Fibroblast of the aortic adventitia (primary cell): Measurements from ENCODE around the gene KIF5C. TPM values are rescaled to one million over a fixed set of nuclear protein-coding genes. Genes with fewer than 3 reads are reported as not detected.
A peak's percentile ranks its signal among the peaks of the same experiment; 100 is the strongest.

ENCODE experiments used
- DNase-seq: peaks from one replicate; pipeline ENCODE4 v3.0.0-alpha.2; 2010; ENCODE audit warnings: low read depth
- H3K4me3 ChIP-seq: 2 replicates; pipeline ENCODE4 v1.5.1; 2011; ENCODE audit warnings: low read depth, mild to moderate bottlenecking, control low read depth, low read length, moderate library complexity
- total RNA-seq: library from RNA; depleted of rRNA; stranded (reverse); fragments of >200 nt; gene quantifications from 2 replicates; pipeline ENCODE4 v1.2.3, GENCODE V29; 2012; ENCODE audit warnings: low replicate concordance
- TF ChIP-seq, protein P1 (sequence below): IDR thresholded peaks from 2 replicates; pipeline ENCODE4 v1.5.1; 2011; ENCODE audit warnings: mild to moderate bottlenecking, low read length, control low read depth, inconsistent platforms; ENCODE audit not compliant: insufficient read depth

Gene KIF5C
- total RNA-seq, 1 donor, result 0.09 TPM

DNA sequence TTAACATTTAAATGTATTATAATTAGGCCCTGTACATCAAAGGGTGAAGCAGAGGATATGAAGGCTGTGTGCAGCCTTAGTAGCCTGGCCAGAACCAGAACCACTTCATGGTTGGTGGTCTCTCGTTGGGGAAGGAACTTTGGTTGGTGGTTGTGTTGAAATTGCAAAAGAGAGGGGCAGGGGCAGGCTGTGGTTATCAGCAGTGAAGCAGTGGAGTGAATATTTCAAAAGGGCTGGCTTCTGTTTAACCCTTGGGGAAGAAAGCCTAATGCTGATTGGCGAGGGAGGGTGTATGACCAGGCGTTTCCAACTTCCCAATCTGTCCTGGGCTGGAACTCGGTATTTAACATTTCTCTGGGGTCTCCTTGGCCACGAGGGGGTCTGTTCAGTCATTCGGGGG lies 112.3 kb downstream of the KIF5C start:
- DNase-seq, result no peak
- TF ChIP-seq, protein P1, sequence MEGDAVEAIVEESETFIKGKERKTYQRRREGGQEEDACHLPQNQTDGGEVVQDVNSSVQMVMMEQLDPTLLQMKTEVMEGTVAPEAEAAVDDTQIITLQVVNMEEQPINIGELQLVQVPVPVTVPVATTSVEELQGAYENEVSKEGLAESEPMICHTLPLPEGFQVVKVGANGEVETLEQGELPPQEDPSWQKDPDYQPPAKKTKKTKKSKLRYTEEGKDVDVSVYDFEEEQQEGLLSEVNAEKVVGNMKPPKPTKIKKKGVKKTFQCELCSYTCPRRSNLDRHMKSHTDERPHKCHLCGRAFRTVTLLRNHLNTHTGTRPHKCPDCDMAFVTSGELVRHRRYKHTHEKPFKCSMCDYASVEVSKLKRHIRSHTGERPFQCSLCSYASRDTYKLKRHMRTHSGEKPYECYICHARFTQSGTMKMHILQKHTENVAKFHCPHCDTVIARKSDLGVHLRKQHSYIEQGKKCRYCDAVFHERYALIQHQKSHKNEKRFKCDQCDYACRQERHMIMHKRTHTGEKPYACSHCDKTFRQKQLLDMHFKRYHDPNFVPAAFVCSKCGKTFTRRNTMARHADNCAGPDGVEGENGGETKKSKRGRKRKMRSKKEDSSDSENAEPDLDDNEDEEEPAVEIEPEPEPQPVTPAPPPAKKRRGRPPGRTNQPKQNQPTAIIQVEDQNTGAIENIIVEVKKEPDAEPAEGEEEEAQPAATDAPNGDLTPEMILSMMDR, result no peak
- H3K4me3 ChIP-seq, result no peak overlapping the region

DNA sequence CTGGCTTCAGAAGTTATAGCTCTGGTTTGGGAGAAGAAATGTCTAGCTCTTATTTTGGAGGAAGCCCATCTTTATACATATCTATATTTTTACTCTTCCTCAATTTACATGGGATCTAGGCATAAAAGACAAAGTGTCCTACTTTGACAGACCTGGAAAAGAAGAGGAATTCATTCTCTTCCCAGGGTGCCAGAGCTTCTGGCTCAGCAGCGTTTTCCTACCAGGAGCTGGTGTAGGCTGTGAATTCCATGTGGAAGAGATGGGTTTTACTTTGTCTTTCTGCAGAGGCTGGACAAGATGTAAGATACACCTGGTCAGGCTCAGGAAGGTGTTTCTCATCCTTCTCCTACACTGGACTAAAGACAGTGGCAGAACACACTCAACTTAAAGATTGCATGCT lies 113.3 kb downstream of the KIF5C start:
- TF ChIP-seq, protein P1, result no peak
- DNase-seq, result no peak
- H3K4me3 ChIP-seq, result no peak overlapping the region

DNA sequence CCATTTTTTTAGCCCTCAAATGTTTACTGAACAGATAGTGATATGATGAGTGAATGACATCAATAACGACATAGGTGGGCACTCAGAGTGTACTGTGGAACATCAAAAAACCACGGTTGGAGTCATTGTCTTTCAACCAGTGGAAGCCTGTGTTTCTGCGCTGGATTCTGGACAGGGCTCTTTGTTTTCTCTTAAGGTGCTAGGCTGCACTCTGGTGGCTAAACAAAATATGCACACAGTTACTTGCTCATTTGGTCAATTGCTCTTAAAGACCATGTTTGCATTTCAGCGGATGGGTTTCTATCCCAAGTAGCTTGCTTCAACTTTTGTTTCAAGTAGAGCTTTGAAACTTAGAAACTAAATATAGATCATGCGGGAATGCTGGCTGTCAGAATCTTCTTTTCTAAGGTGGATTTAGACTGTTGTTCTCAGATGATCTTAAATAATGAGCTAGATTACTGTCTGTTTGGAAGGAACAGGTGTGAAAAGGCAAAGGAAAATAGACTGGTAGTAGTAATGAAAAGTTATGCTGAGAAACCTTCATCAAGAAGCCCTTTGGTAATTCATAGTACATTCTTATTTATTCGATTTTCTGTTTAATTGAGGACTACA lies 115.0 kb downstream of the KIF5C start:
- TF ChIP-seq, protein P1, result peak; percentile 77
- H3K4me3 ChIP-seq, result no peak overlapping the region
- DNase-seq, result peak; percentile 89

DNA sequence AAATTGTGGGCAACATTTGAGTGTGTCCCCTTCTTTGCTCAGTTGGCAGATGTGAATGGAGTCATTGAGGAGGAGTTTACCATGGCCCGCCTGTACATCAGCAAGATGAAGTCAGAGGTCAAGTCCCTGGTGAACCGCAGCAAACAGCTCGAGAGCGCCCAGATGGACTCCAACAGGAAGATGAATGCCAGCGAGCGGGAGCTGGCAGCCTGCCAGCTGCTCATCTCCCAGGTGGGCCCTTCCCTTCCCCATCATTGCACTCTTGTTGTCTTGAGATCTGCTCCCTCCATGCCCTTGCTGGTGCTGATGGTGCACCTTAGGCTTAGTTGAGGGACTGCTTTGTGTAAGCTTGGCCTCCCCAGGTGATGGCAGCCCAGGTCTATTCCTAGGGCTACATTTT lies 115.9 kb downstream of the KIF5C start:
- DNase-seq, result no peak
- TF ChIP-seq, protein P1, result no peak
- H3K4me3 ChIP-seq, result no peak overlapping the region

DNA sequence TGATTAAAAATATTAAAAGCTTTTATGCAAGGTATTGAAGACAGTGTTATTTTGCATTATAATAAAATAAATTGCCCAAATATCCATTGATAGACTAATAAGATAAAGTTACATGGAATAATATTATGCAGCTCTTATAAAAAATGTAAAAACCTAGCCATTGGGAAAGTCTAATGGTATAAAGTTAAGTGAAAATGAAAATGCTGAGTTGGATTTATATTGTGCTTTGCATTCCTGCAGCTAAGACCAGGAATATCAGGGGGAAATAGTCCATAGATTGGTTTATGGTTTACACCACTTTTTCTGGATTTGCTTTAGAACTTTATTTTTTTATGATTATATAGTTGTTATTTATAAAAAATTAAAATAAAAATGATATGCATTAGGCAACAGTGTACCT lies 117.4 kb downstream of the KIF5C start:
- H3K4me3 ChIP-seq, result no peak overlapping the region
- TF ChIP-seq, protein P1, result no peak
- DNase-seq, result no peak

DNA sequence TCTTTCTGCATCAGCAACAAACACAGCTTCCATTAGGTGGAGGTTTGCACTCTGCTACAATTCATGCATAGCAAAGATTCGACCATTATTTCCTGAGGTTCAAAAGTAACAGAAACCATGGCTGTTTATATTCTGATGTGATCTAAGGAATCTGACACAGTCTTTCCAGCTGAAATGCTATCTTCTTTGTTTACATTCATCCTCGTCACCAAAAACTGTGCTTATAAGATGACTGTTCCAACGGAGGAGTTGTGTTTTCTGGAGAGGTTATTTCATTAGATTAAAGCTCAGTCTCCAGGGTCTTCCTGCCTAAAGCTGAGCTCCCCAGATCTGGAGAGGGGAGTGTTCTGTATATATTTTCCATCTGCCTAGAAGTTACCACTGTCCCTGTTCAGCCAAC lies 118.3 kb downstream of the KIF5C start:
- no peak overlapping the region for H3K4me3 ChIP-seq

DNA sequence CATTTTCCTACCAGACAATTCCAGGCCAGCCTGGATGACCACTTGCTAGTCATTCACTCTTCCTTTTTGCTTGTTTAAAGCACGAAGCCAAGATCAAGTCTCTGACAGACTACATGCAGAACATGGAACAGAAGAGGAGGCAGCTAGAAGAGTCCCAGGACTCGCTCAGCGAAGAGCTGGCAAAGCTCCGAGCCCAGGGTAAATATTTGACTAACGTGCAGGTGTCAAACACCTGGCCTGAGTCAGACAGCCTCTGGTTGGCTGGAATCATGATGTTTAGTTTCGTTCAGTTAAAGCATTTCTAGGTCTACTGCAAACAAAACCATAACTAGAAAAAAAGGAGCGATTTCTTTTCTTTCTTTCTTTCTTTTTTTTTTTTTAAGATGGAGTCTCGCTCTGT lies 119.3 kb downstream of the KIF5C start:
- H3K4me3 ChIP-seq, result no peak overlapping the region
- TF ChIP-seq, protein P1, result no peak
- no peak for DNase-seq

More for the DNA sequence above, 118.3 kb downstream of the KIF5C start:
- TF ChIP-seq, protein P1, result no peak
- no peak for DNase-seq
